A375 (cell line): ENCODE measurements around the gene IMP3. TPM values are rescaled to one million over a fixed set of nuclear protein-coding genes. Genes with fewer than 3 reads are reported as not detected.

Experiments used
- total RNA-seq: library from RNA; depleted of rRNA; stranded (reverse); fragments of >200 nt; shearing (Covaris generic); gene quantifications from 2 replicates; pipeline ENCODE4 v1.2.3, GENCODE V29; 2014; rRNA removed

Gene IMP3
- total RNA-seq = 88.7 and 95.7 TPM in 2 replicates

GRCh38 chr15:75639709-75640482, at the start of gene IMP3:
Gene IMP3 (minus strand): TSS chr15:75640224. CDS start chr15:75640168, 56 bp downstream.

GRCh38 chr15:75647370-75648155, 7.5 kb upstream of the IMP3 start, which contains the start of gene SNX33:
Gene SNX33 (plus strand): TSS chr15:75647912. CDS start chr15:75649103, 1,191 bp downstream.

GRCh38 chr15:75625542-75626347, 14.3 kb downstream of the IMP3 start, which contains the start of gene SNUPN:
Gene SNUPN (minus strand): TSS chr15:75625725. CDS start chr15:75621051, 4,674 bp downstream.

Other genes starting within 250 kb of the IMP3 start
- gene SIN3A, start 188.5 kb downstream of the IMP3 start, total RNA-seq = 31.0 and 40.1 TPM in 2 replicates
- gene PTPN9, start 60.9 kb downstream of the IMP3 start, total RNA-seq = 14.9 and 15.3 TPM in 2 replicates
- gene SNUPN, start 14.5 kb downstream of the IMP3 start, total RNA-seq = 28.7 and 29.4 TPM in 2 replicates
- gene SNX33, start 7.7 kb upstream of the IMP3 start, total RNA-seq = 9.1 and 9.2 TPM in 2 replicates
- 257 and 268 TPM in 2 replicates for gene CSPG4, start 72.6 kb upstream of the IMP3 start, total RNA-seq
- gene UBE2Q2, start 203.2 kb upstream of the IMP3 start, total RNA-seq = 18.0 and 22.7 TPM in 2 replicates